ENCODE measurements around the gene SRGAP3.

Gene SRGAP3

DNA sequence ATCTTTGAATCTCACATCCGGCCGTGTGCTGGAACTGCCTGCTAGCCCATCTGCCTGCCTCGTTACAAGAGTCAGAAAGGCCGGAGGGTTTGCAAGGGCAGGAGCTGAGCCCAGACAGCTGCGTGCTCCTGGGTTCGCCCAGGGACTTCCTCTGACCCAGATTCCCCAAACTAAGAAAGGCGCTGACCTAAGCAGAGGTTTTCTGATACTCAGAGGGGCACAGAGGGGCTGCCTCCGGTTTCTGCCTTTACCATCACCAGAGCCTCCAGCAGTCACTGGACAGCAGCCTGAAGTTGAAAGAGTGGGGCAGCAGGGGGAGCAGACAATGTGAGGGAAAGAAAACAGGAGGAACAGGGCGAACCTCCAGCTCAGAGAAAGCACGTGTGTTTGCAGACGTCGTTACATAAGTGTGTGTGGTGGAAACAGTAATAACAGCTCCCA lies 252.7 kb downstream of the SRGAP3 start:
- TF ChIP-seq, protein P1, sequence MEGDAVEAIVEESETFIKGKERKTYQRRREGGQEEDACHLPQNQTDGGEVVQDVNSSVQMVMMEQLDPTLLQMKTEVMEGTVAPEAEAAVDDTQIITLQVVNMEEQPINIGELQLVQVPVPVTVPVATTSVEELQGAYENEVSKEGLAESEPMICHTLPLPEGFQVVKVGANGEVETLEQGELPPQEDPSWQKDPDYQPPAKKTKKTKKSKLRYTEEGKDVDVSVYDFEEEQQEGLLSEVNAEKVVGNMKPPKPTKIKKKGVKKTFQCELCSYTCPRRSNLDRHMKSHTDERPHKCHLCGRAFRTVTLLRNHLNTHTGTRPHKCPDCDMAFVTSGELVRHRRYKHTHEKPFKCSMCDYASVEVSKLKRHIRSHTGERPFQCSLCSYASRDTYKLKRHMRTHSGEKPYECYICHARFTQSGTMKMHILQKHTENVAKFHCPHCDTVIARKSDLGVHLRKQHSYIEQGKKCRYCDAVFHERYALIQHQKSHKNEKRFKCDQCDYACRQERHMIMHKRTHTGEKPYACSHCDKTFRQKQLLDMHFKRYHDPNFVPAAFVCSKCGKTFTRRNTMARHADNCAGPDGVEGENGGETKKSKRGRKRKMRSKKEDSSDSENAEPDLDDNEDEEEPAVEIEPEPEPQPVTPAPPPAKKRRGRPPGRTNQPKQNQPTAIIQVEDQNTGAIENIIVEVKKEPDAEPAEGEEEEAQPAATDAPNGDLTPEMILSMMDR (IDR thresholded peaks at IDR 0.05; ENCODE audit: borderline replicate concordance, control extremely low read depth, extremely low read depth, insufficient read depth, missing control alignments), result no peak
- DNase-seq (ENCODE audit: low spot score), result no peak
- in situ Hi-C loops (cut with MboI; ENCODE audit: low sequenced_read_pairs, unreplicated experiment), result no loop called here

DNA sequence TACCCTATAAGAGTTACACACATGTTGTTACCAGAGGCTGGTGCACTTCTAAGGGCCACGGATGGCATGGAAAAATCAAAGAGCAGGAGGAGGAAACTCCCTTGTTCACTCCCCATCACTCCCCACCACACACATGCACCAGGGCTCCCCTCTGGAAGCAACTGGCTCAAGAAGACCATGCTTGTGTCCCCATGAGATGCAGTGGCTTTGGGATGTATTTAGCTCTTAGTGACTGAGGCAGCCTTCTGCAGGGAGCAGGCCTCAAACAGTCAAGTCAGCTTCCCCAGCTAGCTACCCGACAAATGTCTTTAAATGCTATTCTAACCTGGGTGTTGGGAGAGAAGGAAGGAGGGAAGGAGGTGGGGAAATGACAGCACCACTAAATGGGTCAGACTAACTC lies 253.2 kb downstream of the SRGAP3 start:
- in situ Hi-C loops (cut with MboI; ENCODE audit: low sequenced_read_pairs, unreplicated experiment), result no loop called here
- no peak for DNase-seq (ENCODE audit: low spot score)
- TF ChIP-seq, protein P1 (IDR thresholded peaks at IDR 0.05; ENCODE audit: borderline replicate concordance, control extremely low read depth, extremely low read depth, insufficient read depth, missing control alignments), result no peak

DNA sequence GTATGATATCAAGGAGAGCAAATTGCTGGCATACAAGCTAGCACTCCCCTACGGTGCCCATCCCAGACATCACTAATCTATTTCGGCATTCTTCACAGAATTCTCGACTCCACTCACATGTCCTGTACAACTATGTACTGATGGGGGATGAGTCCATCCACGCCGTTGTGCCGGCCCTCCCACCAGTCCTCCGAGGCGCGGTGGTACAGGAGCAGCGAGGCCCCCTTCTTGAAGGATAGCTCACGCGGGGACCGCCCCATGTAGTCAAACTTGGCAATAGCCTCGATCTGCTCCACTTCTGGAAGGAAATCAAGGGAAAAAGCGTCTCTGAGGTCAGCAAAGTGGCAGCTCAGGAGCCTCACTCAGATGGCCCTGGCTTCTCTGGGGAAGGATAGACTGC lies 255.2 kb downstream of the SRGAP3 start:
- in situ Hi-C loops (cut with MboI; ENCODE audit: low sequenced_read_pairs, unreplicated experiment), result no loop called here
- no peak for DNase-seq (ENCODE audit: low spot score)
- TF ChIP-seq, protein P1 (IDR thresholded peaks at IDR 0.05; ENCODE audit: borderline replicate concordance, control extremely low read depth, extremely low read depth, insufficient read depth, missing control alignments), result no peak

DNA sequence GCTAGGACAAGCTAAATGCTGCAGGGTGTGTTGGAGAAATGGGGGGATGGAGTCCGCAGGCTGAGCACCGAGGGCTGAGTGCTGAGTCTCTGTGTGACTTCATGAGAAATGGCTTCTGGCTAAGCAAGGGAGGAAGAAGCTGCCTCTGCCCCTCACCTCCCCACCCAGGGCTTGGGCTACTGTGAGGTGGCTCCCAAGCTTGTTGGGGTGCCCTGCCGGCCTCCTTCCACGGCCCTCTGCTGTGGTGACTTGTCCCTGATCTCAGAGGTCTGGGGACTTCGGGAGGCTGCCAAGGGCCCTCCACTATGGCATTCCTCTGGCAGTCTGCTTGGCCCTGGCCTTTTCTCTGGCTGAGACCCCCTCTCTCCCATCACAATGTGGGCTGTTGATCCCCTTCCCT lies 256.1 kb downstream of the SRGAP3 start:
- in situ Hi-C loops (cut with MboI; ENCODE audit: low sequenced_read_pairs, unreplicated experiment), result no loop called here
- TF ChIP-seq, protein P1 (IDR thresholded peaks at IDR 0.05; ENCODE audit: borderline replicate concordance, control extremely low read depth, extremely low read depth, insufficient read depth, missing control alignments), result no peak
- DNase-seq (ENCODE audit: low spot score), result no peak

DNA sequence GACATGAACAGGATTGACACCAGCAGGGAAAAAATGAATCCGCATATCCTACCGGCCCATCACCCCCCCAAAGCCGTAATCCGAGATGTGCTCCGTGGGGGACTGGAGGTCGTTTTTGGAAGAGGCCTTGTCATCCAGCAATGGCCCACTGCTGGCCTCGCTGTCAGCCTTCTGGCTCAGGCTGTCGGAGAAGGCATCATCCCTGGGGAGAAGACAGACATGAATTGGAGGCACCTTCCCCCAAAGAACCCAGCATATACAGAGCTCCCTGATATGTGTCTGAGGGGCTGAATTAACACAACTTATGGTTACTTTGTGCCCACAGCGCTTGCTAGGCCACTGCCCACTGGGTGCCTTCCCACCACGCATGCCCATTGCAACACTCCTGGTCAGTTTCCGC lies 256.6 kb downstream of the SRGAP3 start:
- in situ Hi-C loops (cut with MboI; ENCODE audit: low sequenced_read_pairs, unreplicated experiment), result no loop called here
- DNase-seq (ENCODE audit: low spot score), result no peak
- TF ChIP-seq, protein P1 (IDR thresholded peaks at IDR 0.05; ENCODE audit: borderline replicate concordance, control extremely low read depth, extremely low read depth, insufficient read depth, missing control alignments), result no peak

DNA sequence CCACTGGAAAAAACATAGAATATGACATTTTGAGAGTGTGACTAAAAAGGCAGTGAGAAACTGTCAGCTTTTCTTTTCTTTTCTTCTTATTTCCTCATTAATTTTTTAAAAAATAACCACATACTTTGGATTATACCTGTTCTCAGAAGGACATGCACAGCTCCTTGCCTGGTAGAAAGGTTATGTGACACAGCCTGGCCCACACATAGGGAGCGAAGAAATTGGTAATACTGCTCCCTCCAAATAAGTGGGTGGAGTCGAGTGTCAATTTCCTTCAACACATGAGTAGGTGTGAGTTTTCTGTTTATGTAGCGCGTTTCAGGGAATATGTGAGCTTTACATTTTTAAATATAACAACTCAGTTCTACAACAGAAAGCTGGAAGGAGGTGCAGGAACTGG lies 257.2 kb downstream of the SRGAP3 start:
- in situ Hi-C loops (cut with MboI; ENCODE audit: low sequenced_read_pairs, unreplicated experiment), result no loop called here
- TF ChIP-seq, protein P1 (IDR thresholded peaks at IDR 0.05; ENCODE audit: borderline replicate concordance, control extremely low read depth, extremely low read depth, insufficient read depth, missing control alignments), result no peak
- DNase-seq (ENCODE audit: low spot score), result no peak

Data from GM13976 (cell line).